GM20431 (cell line): ENCODE results near the gene IPCEF1.
"Not testable (repeated sequence)": the region's sequence is repeated elsewhere in the genome, so short reads cannot be mapped to it uniquely, and the experiment has no call there.

Experiments used
- in situ Hi-C: fragments of 300-500 bp; cut with MseI, MboI; formaldehyde crosslinking; loops from one replicate; pipeline ENCODE4 v1.15.0; 2020; ENCODE audit warnings: low sequenced_read_pairs; ENCODE audit not compliant: unreplicated experiment

Gene IPCEF1

GRCh38 chr6:154197196-154197860 is 159.3 kb downstream of the IPCEF1 start:
- in situ Hi-C loops = no loop called here

GRCh38 chr6:154196333-154196885 is 160.2 kb downstream of the IPCEF1 start:
- in situ Hi-C loops = no loop called here

GRCh38 chr6:154187714-154188113 is 168.9 kb downstream of the IPCEF1 start:
- in situ Hi-C loops = no loop called here

GRCh38 chr6:154187203-154187602 is 169.4 kb downstream of the IPCEF1 start:
- in situ Hi-C loops = no loop called here

GRCh38 chr6:154179434-154179833 is 177.2 kb downstream of the IPCEF1 start:
- in situ Hi-C loops = no loop called here

GRCh38 chr6:154172393-154172792 is 184.2 kb downstream of the IPCEF1 start:
- in situ Hi-C loops = not testable (repeated sequence)

- in situ Hi-C loops = no loop called here
Measured at GRCh38 chr6:154170106-154170505, 186.5 kb downstream of the IPCEF1 start.

GRCh38 chr6:154169193-154169847 is 187.3 kb downstream of the IPCEF1 start:
- in situ Hi-C loops = no loop called here

GRCh38 chr6:154167126-154167525 is 189.5 kb downstream of the IPCEF1 start:
- in situ Hi-C loops = no loop called here

- in situ Hi-C loops = no loop called here
Measured at GRCh38 chr6:154166140-154166539, 190.5 kb downstream of the IPCEF1 start.

GRCh38 chr6:154165478-154165877 is 191.1 kb downstream of the IPCEF1 start:
- in situ Hi-C loops = no loop called here

- in situ Hi-C loops = no loop called here
Measured at GRCh38 chr6:154164397-154164796, 192.2 kb downstream of the IPCEF1 start.

- in situ Hi-C loops = no loop called here
Measured at GRCh38 chr6:154161689-154162088, 194.9 kb downstream of the IPCEF1 start.

- in situ Hi-C loops = loop anchor here (10.0 kb wide), 1 partner anchor 106 kb away; no protein-coding TSS in a partner anchor
Measured at GRCh38 chr6:154159126-154159525, 197.5 kb downstream of the IPCEF1 start.

- in situ Hi-C loops = loop anchor here (10.0 kb wide), 1 partner anchor 107 kb away; no protein-coding TSS in a partner anchor
Measured at GRCh38 chr6:154157706-154158105, 198.9 kb downstream of the IPCEF1 start.

- in situ Hi-C loops = loop anchor here (10.0 kb wide), 1 partner anchor 108 kb away; no protein-coding TSS in a partner anchor
Measured at GRCh38 chr6:154157082-154157481, 199.5 kb downstream of the IPCEF1 start.

GRCh38 chr6:154156135-154156896 is 200.3 kb downstream of the IPCEF1 start:
- in situ Hi-C loops = loop anchor here (10.0 kb wide), 1 partner anchor 108 kb away; no protein-coding TSS in a partner anchor

GRCh38 chr6:154154389-154154967 is 202.1 kb downstream of the IPCEF1 start:
- in situ Hi-C loops = loop anchor here (10.0 kb wide), 1 partner anchor 110 kb away; no protein-coding TSS in a partner anchor

GRCh38 chr6:154143753-154144152 is 212.8 kb downstream of the IPCEF1 start:
- in situ Hi-C loops = no loop called here

GRCh38 chr6:154140743-154141142 is 215.9 kb downstream of the IPCEF1 start:
- in situ Hi-C loops = no loop called here
